Adrenal gland (tissue), 12 donors: ENCODE data around the gene FAM3B. TPM values are rescaled to one million over a fixed set of nuclear protein-coding genes. Genes with fewer than 3 reads are reported as not detected.

ENCODE experiments used
- DNase-seq, 7 donors: peaks; one replicate each; pipeline ENCODE4 v3.0.0-alpha.2; 2019 to 2020
- H3K27ac ChIP-seq, 5 donors: fragments of 200-600 bp; sonication (generic) in 4 of 5; 1 replicate in 3 of 5; 2 replicates in 2 of 5; pipeline versions ENCODE4 v1.5.1 to v1.8.0; 2016 to 2020; ENCODE audit warnings: mild to moderate bottlenecking in 1 of 5
- H3K27me3 ChIP-seq: fragments of 200-600 bp; 2 replicates; pipeline ENCODE4 v1.8.0; 2021
- H3K36me3 ChIP-seq, 2 donors: fragments of 200-600 bp; replicated peaks in 1 of 2; 1 replicate in 1 of 2; 2 replicates in 1 of 2; pipeline versions ENCODE4 v1.5.1 to v1.8.0; 2018 to 2022
- H3K4me1 ChIP-seq, 2 donors: fragments of 200-600 bp; replicated peaks in 1 of 2; 1 replicate in 1 of 2; 2 replicates in 1 of 2; pipeline versions ENCODE4 v1.5.1 to v1.8.0; 2018 to 2021
- H3K4me3 ChIP-seq, 4 donors: fragments of 200-600 bp; sonication (generic) in 3 of 4; one replicate each; pipeline ENCODE4 v1.5.1; 2016 to 2018
- H3K9me3 ChIP-seq, 3 donors: fragments of 200-600 bp; sonication (generic) in 1 of 3; replicated peaks in 1 of 3; 1 replicate in 2 of 3; 2 replicates in 1 of 3; pipeline versions ENCODE4 v1.5.1 to v1.8.0; 2016 to 2021
- CTCF ChIP-seq, 6 experiments: fragments of 450-650 bp in 4 of 6; fragments of 200-600 bp in 2 of 6; sonication (generic) in 1 of 6; IDR thresholded peaks; 1 replicate in 5 of 6; 2 replicates in 1 of 6; pipeline versions ENCODE4 v1.5.1 to v1.8.0; 2016 to 2021; ENCODE audit warnings: antibody characterized with exemption in 6 of 6, mild to moderate bottlenecking in 2 of 6, moderate library complexity in 1 of 6
- POLR2A ChIP-seq, 2 donors: fragments of 450-650 bp; IDR thresholded peaks; one replicate each; pipeline ENCODE4 v1.6.1; 2017; ENCODE audit warnings: antibody characterized with exemption in 2 of 2, mild to moderate bottlenecking in 2 of 2, moderate library complexity in 1 of 2
- WGBS, 4 donors: extraction: QIAGEN DNeasy Blood & Tissue Kit in 2 of 4; methylation state at CpG; one replicate each; pipeline versions ENCODE4 v1.1.5 to v1.1.7; 2013 to 2017; 5-methylcytosine and 5-hydroxymethylcytosine counted together
- intact Hi-C, 2 donors: fragments of 100-400 bp; cut with DNase I; formaldehyde crosslinking; loops; one replicate each; pipeline versions ENCODE4 v1.14.1 to v1.15.0; 2022 to 2023
- polyA plus RNA-seq, 3 donors: library from polyadenylated mRNA; stranded (reverse); fragments of 200-250 nt in 2 of 3; fragments of 350-450 nt in 1 of 3; fragmentation: Illumina TruSeq in 1 of 3; extraction: RNeasy Lipid Tissue Mini Kit (QIAGEN cat#74804) in 1 of 3; gene quantifications; one replicate each; pipeline ENCODE4 v1.2.3, GENCODE V29; 2013 to 2014
- total RNA-seq, 9 donors: library from RNA; depleted of rRNA in 4 of 9; stranded (reverse); fragments of >200 nt in 4 of 9; fragments of 120-200 nt in 1 of 9; fragmentation: NEBNext Ultra II Directional in 1 of 9; extraction: Animal tissue kit (Norgen Biotek cat#: 25700) in 1 of 9; gene quantifications; one replicate each; pipeline versions ENCODE4 v1.1.0 to v1.2.4, GENCODE V29; 2013 to 2023
- donor health status: healthy with polysubstance abuse.
- donor health status: Bipolar disorder and iron deficiency.
- donor health status: DM: yes; HTN: yes; CAD: no.
- donor health status: DM: no; HTN: no; CAD: no.
- donor health status: DM: no; HTN: no; CAD: no.
- donor health status: DM: yes; HTN: yes; CAD: no.

The FAM3B gene
- total and polyA plus RNA-seq, 12 donors, result 0.07 to 0.38 (median 0.24) TPM; not detected in 8

GRCh38 chr21:41289431-41289830 lies 27.2 kb upstream of the FAM3B start:
- no peak overlapping the region for H3K4me3 ChIP-seq
- no peaks in the 10 kb centered on the region for H3K9me3 ChIP-seq
- TF ChIP-seq POLR2A (IDR thresholded peaks at IDR 0.05), result no peak
- no peak for TF ChIP-seq CTCF (IDR thresholded peaks at IDR 0.05)
- DNase-seq, result no peak
- intact Hi-C loops, result no loop called here
- no peak overlapping the region for H3K27ac ChIP-seq
- H3K27me3 ChIP-seq, result peaks cover 24% of the 10 kb centered on the region
- H3K4me1 ChIP-seq, result no peaks in the 10 kb centered on the region
- 73 to 92% (median 82%) methylated on average over 5 to 13 of the region's 13 CpGs for WGBS, 4 donors
- H3K36me3 ChIP-seq, result no peaks in the 10 kb centered on the region

GRCh38 chr21:41290106-41290799 lies 26.3 kb upstream of the FAM3B start:
- no peak for DNase-seq
- Histone ChIP-seq H3K36me3 (no peaks in the 10 kb centered on the region), H3K4me3 (no peak overlapping the region), H3K27ac (no peak overlapping the region), H3K4me1 (no peaks in the 10 kb centered on the region), H3K9me3 (no peaks in the 10 kb centered on the region), H3K27me3 (peaks cover 24% of the 10 kb centered on the region)
- TF ChIP-seq CTCF (IDR thresholded peaks at IDR 0.05) (no peak), POLR2A (IDR thresholded peaks at IDR 0.05) (no peak)
- WGBS, 4 donors, result 54 to 70% (median 63%) methylated on average over 24 of the region's 24 CpGs
- intact Hi-C loops, result no loop called here

- Histone ChIP-seq H3K4me3 (no peak overlapping the region), H3K27ac (no peak overlapping the region), H3K9me3 (no peaks in the 10 kb centered on the region), H3K36me3 (no peaks in the 10 kb centered on the region), H3K27me3 (peaks cover 18% of the 10 kb centered on the region), H3K4me1 (no peaks in the 10 kb centered on the region)
- no peak for TF ChIP-seq POLR2A (IDR thresholded peaks at IDR 0.05)
- TF ChIP-seq CTCF (IDR thresholded peaks at IDR 0.05), result no peak
- no peak for DNase-seq
- intact Hi-C loops, result no loop called here
- 86 to 91% (median 88%) methylated on average over 1 of the region's 1 CpG for WGBS, 4 donors
These were observed 21.9 kb upstream of the FAM3B start for GRCh38 chr21:41294548-41295231.

GRCh38 chr21:41295721-41296254 lies 20.8 kb upstream of the FAM3B start:
- Histone ChIP-seq H3K27ac (no peak overlapping the region), H3K27me3 (peaks cover 12% of the 10 kb centered on the region), H3K9me3 (no peaks in the 10 kb centered on the region), H3K4me3 (no peak overlapping the region), H3K4me1 (no peaks in the 10 kb centered on the region), H3K36me3 (no peaks in the 10 kb centered on the region)
- intact Hi-C loops, result no loop called here
- no peak for TF ChIP-seq POLR2A (IDR thresholded peaks at IDR 0.05)
- TF ChIP-seq CTCF (IDR thresholded peaks at IDR 0.05), result no peak
- WGBS, 4 donors, result 67 to 89% (median 77%) methylated on average over 1 to 4 of the region's 4 CpGs
- DNase-seq, result no peak
